Adrenal gland (tissue), 12 donors: Measurements from ENCODE around the gene HELLS. TPM values are rescaled to one million over a fixed set of nuclear protein-coding genes. Genes with fewer than 3 reads are reported as not detected.

ENCODE experiments used
- DNase-seq, 7 donors: peaks; one replicate each; pipeline ENCODE4 v3.0.0-alpha.2; 2019 to 2020
- H3K27ac ChIP-seq, 5 donors: fragments of 200-600 bp; sonication (generic) in 4 of 5; 1 replicate in 3 of 5; 2 replicates in 2 of 5; pipeline versions ENCODE4 v1.5.1 to v1.8.0; 2016 to 2020; ENCODE audit warnings: mild to moderate bottlenecking in 1 of 5
- H3K27me3 ChIP-seq: fragments of 200-600 bp; 2 replicates; pipeline ENCODE4 v1.8.0; 2021
- H3K36me3 ChIP-seq, 2 donors: fragments of 200-600 bp; replicated peaks in 1 of 2; 1 replicate in 1 of 2; 2 replicates in 1 of 2; pipeline versions ENCODE4 v1.5.1 to v1.8.0; 2018 to 2022
- H3K4me1 ChIP-seq, 2 donors: fragments of 200-600 bp; replicated peaks in 1 of 2; 1 replicate in 1 of 2; 2 replicates in 1 of 2; pipeline versions ENCODE4 v1.5.1 to v1.8.0; 2018 to 2021
- H3K4me3 ChIP-seq, 4 donors: fragments of 200-600 bp; sonication (generic) in 3 of 4; one replicate each; pipeline ENCODE4 v1.5.1; 2016 to 2018
- H3K9me3 ChIP-seq, 3 donors: fragments of 200-600 bp; sonication (generic) in 1 of 3; replicated peaks in 1 of 3; 1 replicate in 2 of 3; 2 replicates in 1 of 3; pipeline versions ENCODE4 v1.5.1 to v1.8.0; 2016 to 2021
- CTCF ChIP-seq, 6 experiments: fragments of 450-650 bp in 4 of 6; fragments of 200-600 bp in 2 of 6; sonication (generic) in 1 of 6; IDR thresholded peaks; 1 replicate in 5 of 6; 2 replicates in 1 of 6; pipeline versions ENCODE4 v1.5.1 to v1.8.0; 2016 to 2021; ENCODE audit warnings: antibody characterized with exemption in 6 of 6, mild to moderate bottlenecking in 2 of 6, moderate library complexity in 1 of 6
- POLR2A ChIP-seq, 2 donors: fragments of 450-650 bp; IDR thresholded peaks; one replicate each; pipeline ENCODE4 v1.6.1; 2017; ENCODE audit warnings: antibody characterized with exemption in 2 of 2, mild to moderate bottlenecking in 2 of 2, moderate library complexity in 1 of 2
- WGBS, 4 donors: extraction: QIAGEN DNeasy Blood & Tissue Kit in 2 of 4; methylation state at CpG; one replicate each; pipeline versions ENCODE4 v1.1.5 to v1.1.7; 2013 to 2017; 5-methylcytosine and 5-hydroxymethylcytosine counted together
- intact Hi-C, 2 donors: fragments of 100-400 bp; cut with DNase I; formaldehyde crosslinking; loops; one replicate each; pipeline versions ENCODE4 v1.14.1 to v1.15.0; 2022 to 2023
- polyA plus RNA-seq, 3 donors: library from polyadenylated mRNA; stranded (reverse); fragments of 200-250 nt in 2 of 3; fragments of 350-450 nt in 1 of 3; fragmentation: Illumina TruSeq in 1 of 3; extraction: RNeasy Lipid Tissue Mini Kit (QIAGEN cat#74804) in 1 of 3; gene quantifications; one replicate each; pipeline ENCODE4 v1.2.3, GENCODE V29; 2013 to 2014
- total RNA-seq, 9 donors: library from RNA; depleted of rRNA in 4 of 9; stranded (reverse); fragments of >200 nt in 4 of 9; fragments of 120-200 nt in 1 of 9; fragmentation: NEBNext Ultra II Directional in 1 of 9; extraction: Animal tissue kit (Norgen Biotek cat#: 25700) in 1 of 9; gene quantifications; one replicate each; pipeline versions ENCODE4 v1.1.0 to v1.2.4, GENCODE V29; 2013 to 2023
- donor health status: healthy with polysubstance abuse.
- donor health status: Bipolar disorder and iron deficiency.
- donor health status: DM: yes; HTN: yes; CAD: no.
- donor health status: DM: no; HTN: no; CAD: no.
- donor health status: DM: no; HTN: no; CAD: no.
- donor health status: DM: yes; HTN: yes; CAD: no.

Gene HELLS
- total and polyA plus RNA-seq, 12 donors: 0.60 to 41.0 (median 3.4) TPM

- no peak for DNase-seq
- Histone ChIP-seq H3K4me3 (no peak overlapping the region), H3K4me1 (no peaks in the 10 kb centered on the region), H3K36me3 (no peaks in the 10 kb centered on the region), H3K27me3 (no peaks in the 10 kb centered on the region), H3K27ac (no peak overlapping the region), H3K9me3 (no peaks in the 10 kb centered on the region)
- 72 to 73% (median 73%) methylated on average over 5 of the region's 5 CpGs for WGBS, 4 donors
- TF ChIP-seq CTCF (IDR thresholded peaks at IDR 0.05): no peak
- no peak for TF ChIP-seq POLR2A (IDR thresholded peaks at IDR 0.05)
- intact Hi-C loops: no loop called here
Observed at GRCh38 chr10:94617389-94617944, 71.9 kb downstream of the HELLS start.

GRCh38 chr10:94622666-94623205, 77.1 kb downstream of the HELLS start:
- Histone ChIP-seq H3K4me3 (no peak overlapping the region), H3K27ac (no peak overlapping the region), H3K27me3 (no peaks in the 10 kb centered on the region), H3K9me3 (no peaks in the 10 kb centered on the region), H3K4me1 (no peaks in the 10 kb centered on the region), H3K36me3 (no peaks in the 10 kb centered on the region)
- 48 to 78% (median 69%) methylated on average over 1 of the region's 1 CpG for WGBS, 4 donors
- TF ChIP-seq POLR2A (IDR thresholded peaks at IDR 0.05): no peak
- TF ChIP-seq CTCF (IDR thresholded peaks at IDR 0.05): no peak
- no peak for DNase-seq
- intact Hi-C loops: no loop called here

GRCh38 chr10:94623572-94623971, 78.0 kb downstream of the HELLS start:
- TF ChIP-seq POLR2A (IDR thresholded peaks at IDR 0.05) (no peak), CTCF (IDR thresholded peaks at IDR 0.05) (no peak)
- no peak overlapping the region for H3K27ac ChIP-seq
- H3K9me3 ChIP-seq: no peaks in the 10 kb centered on the region
- no peaks in the 10 kb centered on the region for H3K27me3 ChIP-seq
- intact Hi-C loops: no loop called here
- H3K4me1 ChIP-seq: no peaks in the 10 kb centered on the region
- no peak for DNase-seq
- H3K4me3 ChIP-seq: no peak overlapping the region
- 72 to 77% (median 76%) methylated on average over 2 of the region's 2 CpGs for WGBS, 4 donors
- H3K36me3 ChIP-seq: no peaks in the 10 kb centered on the region

GRCh38 chr10:94626476-94626875, 80.9 kb downstream of the HELLS start:
- Histone ChIP-seq H3K4me1 (no peaks in the 10 kb centered on the region), H3K9me3 (no peaks in the 10 kb centered on the region), H3K27ac (no peak overlapping the region), H3K4me3 (no peak overlapping the region), H3K27me3 (no peaks in the 10 kb centered on the region), H3K36me3 (no peaks in the 10 kb centered on the region)
- 74 to 90% (median 81%) methylated on average over 2 of the region's 2 CpGs for WGBS, 4 donors
- TF ChIP-seq CTCF (IDR thresholded peaks at IDR 0.05) (no peak), POLR2A (IDR thresholded peaks at IDR 0.05) (no peak)
- no peak for DNase-seq
- intact Hi-C loops: no loop called here
